KMS-11 (cell line): ENCODE results near the gene VPS18.

ENCODE experiments used
- H2AFZ ChIP-seq: fragments of 200-600 bp; sonication (generic); 2 replicates; pipeline ENCODE4 v1.6.1; 2016; ENCODE audit warnings: antibody characterized with exemption, mixed run types, low read depth
- H3K27ac ChIP-seq: fragments of 200-600 bp; sonication (generic); 2 replicates; pipeline ENCODE4 v1.6.1; 2016; ENCODE audit warnings: mild to moderate bottlenecking, mixed run types
- H3K27me3 ChIP-seq: fragments of 200-600 bp; sonication (generic); 2 replicates; pipeline ENCODE4 v1.6.1; 2017; ENCODE audit warnings: mild to moderate bottlenecking, low read depth, mixed run types, moderate library complexity; ENCODE audit not compliant: insufficient read depth
- H3K36me3 ChIP-seq: fragments of 200-600 bp; sonication (generic); 2 replicates; pipeline ENCODE4 v1.6.1; 2017; ENCODE audit warnings: mild to moderate bottlenecking, mixed run types; ENCODE audit not compliant: insufficient read depth
- H3K4me1 ChIP-seq: fragments of 200-600 bp; sonication (generic); 2 replicates; pipeline ENCODE4 v1.6.1; 2016; ENCODE audit warnings: mild to moderate bottlenecking, low read depth, mixed run types; ENCODE audit not compliant: poor library complexity, severe bottlenecking
- H3K4me2 ChIP-seq: fragments of 200-600 bp; sonication (generic); 2 replicates; pipeline ENCODE4 v1.7.0; 2016; ENCODE audit warnings: mild to moderate bottlenecking, mixed run types
- H3K4me3 ChIP-seq: fragments of 200-600 bp; sonication (generic); IDR thresholded peaks from 2 replicates; pipeline ENCODE4 v1.6.1; 2017; ENCODE audit warnings: low read depth, low read length, mixed read lengths; ENCODE audit not compliant: insufficient read depth
- H3K79me2 ChIP-seq: fragments of 200-600 bp; sonication (generic); 2 replicates; pipeline ENCODE4 v1.6.1; 2016; ENCODE audit warnings: low read depth, mixed run types; ENCODE audit not compliant: insufficient read depth
- H3K9ac ChIP-seq: fragments of 200-600 bp; sonication (generic); 2 replicates; pipeline ENCODE4 v1.6.1; 2016; ENCODE audit warnings: mild to moderate bottlenecking, mixed run types
- H4K20me1 ChIP-seq: fragments of 200-600 bp; sonication (generic); 2 replicates; pipeline ENCODE4 v1.6.1; 2016; ENCODE audit warnings: mild to moderate bottlenecking, mixed run types; ENCODE audit not compliant: insufficient read depth
- CTCF ChIP-seq: fragments of 200-600 bp; sonication (generic); conservative IDR thresholded peaks from 2 replicates; pipeline ENCODE4 v1.6.1; 2017; ENCODE audit warnings: low read depth, mild to moderate bottlenecking, antibody characterized with exemption, low read length, moderate library complexity, mixed read lengths

VPS18 gene

DNA sequence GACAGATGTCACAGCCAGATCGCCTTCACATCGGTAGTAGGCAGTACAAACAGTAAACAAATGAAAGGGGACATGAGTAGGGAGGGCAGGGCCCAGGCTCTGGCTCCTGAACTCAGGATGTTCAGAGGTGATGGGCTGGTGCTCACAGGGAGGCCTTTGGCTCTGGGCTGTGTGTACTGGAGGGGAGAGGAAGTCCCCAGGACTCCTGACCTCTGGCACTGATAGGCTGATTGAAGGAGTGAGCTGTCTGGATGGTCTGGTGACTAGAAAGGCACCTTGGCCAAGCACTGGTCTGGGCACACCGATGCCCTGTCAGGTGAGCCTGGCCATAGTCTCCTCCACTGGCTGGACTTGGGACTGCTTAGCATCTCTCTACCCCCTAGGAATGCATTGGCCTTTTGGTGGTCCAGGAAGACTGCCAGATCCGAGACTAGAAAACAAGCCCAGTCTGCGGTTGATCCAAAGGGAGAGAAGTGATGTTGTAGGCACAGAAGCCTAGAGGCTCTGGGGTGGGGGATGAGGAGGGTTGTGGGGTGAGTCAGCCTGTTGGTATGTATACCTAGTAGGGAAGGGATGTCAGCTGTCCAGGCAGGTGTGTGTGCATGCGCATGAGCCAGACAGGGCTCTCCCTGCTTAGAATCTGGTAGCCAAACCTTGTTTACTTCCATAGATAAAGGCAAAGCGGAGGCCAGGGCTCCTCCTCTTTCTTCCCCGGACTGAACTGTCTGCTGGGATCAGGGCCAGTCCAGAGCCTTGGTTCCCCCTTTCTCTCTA is 48.6 kb upstream of the VPS18 start:
- Histone ChIP-seq H3K79me2 (no peaks in the 10 kb centered on the region), H3K27me3 (peaks cover 4% of the 10 kb centered on the region), H3K36me3 (no peaks in the 10 kb centered on the region), H3K4me1 (peaks cover 12% of the 10 kb centered on the region), H2AFZ (no peak overlapping the region), H4K20me1 (no peaks in the 10 kb centered on the region), H3K4me2 (no peak overlapping the region), H3K4me3 (no peak overlapping the region), H3K9ac (no peak overlapping the region), H3K27ac (no peak overlapping the region)
- no peak for TF ChIP-seq CTCF

DNA sequence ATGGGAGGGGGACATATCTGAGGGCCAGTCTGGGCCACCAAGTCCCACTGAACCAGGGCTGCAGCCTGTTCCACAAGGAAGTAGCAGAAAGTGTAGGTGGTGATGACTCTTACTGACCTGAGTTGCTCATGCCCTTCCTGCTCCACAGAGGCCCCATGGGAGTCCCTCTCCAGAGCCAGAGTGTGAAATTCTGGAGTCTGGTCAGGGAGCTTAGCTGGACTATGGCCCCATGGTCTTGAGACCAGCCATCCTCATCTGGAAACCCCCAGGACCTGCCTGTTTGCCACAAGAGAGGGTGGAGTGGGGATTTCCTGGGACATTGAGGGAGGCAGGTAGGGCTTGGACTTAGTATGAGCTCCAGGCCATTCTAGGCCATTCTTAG is 47.4 kb upstream of the VPS18 start:
- H3K79me2 ChIP-seq, result no peaks in the 10 kb centered on the region
- H3K36me3 ChIP-seq, result no peaks in the 10 kb centered on the region
- H4K20me1 ChIP-seq, result no peaks in the 10 kb centered on the region
- no peak overlapping the region for H2AFZ ChIP-seq
- no peak overlapping the region for H3K9ac ChIP-seq
- no peak overlapping the region for H3K27ac ChIP-seq
- TF ChIP-seq CTCF, result no peak
- no peak overlapping the region for H3K4me3 ChIP-seq
- H3K4me1 ChIP-seq, result peaks cover 12% of the 10 kb centered on the region
- H3K4me2 ChIP-seq, result peak overlapping the region; percentile 18; the same call in 1 of the 2 replicates
- H3K27me3 ChIP-seq, result peaks cover 4% of the 10 kb centered on the region

- H3K27ac ChIP-seq, result no peak overlapping the region
- no peak overlapping the region for H2AFZ ChIP-seq
- H3K9ac ChIP-seq, result no peak overlapping the region
- H3K79me2 ChIP-seq, result no peaks in the 10 kb centered on the region
- no peaks in the 10 kb centered on the region for H3K36me3 ChIP-seq
- H3K27me3 ChIP-seq, result peaks cover 4% of the 10 kb centered on the region
- H4K20me1 ChIP-seq, result no peaks in the 10 kb centered on the region
- H3K4me3 ChIP-seq, result no peak overlapping the region
- H3K4me2 ChIP-seq, result peak overlapping the region; percentile 18; the same call in 1 of the 2 replicates
- peaks cover 12% of the 10 kb centered on the region for H3K4me1 ChIP-seq
- no peak for TF ChIP-seq CTCF
These were observed 46.9 kb upstream of the VPS18 start for GRCh38 chr15:40847223-40847961.

- no peak for TF ChIP-seq CTCF
- H3K36me3 ChIP-seq, result no peaks in the 10 kb centered on the region
- H3K79me2 ChIP-seq, result no peaks in the 10 kb centered on the region
- no peak overlapping the region for H3K9ac ChIP-seq
- no peaks in the 10 kb centered on the region for H3K27me3 ChIP-seq
- H3K4me3 ChIP-seq, result no peak overlapping the region
- peaks cover 12% of the 10 kb centered on the region for H3K4me1 ChIP-seq
- H2AFZ ChIP-seq, result no peak overlapping the region
- H3K4me2 ChIP-seq, result no peak overlapping the region
- no peaks in the 10 kb centered on the region for H4K20me1 ChIP-seq
- H3K27ac ChIP-seq, result no peak overlapping the region
These were observed 43.6 kb upstream of the VPS18 start for GRCh38 chr15:40850576-40851112.
